ENCODE measurements around the gene BLOC1S4. TPM values are rescaled to one million over a fixed set of nuclear protein-coding genes. Genes with fewer than 3 reads are reported as not detected.

BLOC1S4 gene
- total RNA-seq, 1 experiment from 2014 or later = 14.9 TPM

DNA sequence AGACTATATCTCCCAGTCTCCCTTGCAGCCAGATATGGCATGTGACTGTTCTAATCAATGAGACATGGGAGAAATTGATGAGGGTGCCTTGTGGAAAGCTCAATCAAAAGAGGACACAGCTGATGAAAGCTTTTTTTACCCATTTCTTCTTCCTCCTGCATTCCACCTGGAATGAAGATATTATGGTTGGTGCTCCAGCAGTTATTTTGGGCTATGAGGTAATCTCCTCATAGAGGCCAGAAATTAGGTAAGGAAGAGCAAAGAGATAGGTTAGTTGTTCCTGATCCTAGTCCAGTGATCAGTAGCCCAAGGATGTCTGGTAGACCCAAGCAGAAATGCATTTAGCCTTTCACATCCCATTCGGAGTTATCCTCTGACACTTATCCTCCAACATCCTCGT, 49.7 kb downstream of the BLOC1S4 start:
- H2BK15ac ChIP-seq (ENCODE audit: low read depth, low read length) = no peak overlapping the region
- H3K18ac ChIP-seq (ENCODE audit: insufficient read length, low read depth, low read length) = no peak overlapping the region
- WGBS (ENCODE audit: extremely low coverage, insufficient read length, low lambda C conversion rate) = no CpG with 5 or more reads among the region's 2 CpGs
- H4K5ac ChIP-seq (ENCODE audit: insufficient read length, low read depth, low read length) = no peak overlapping the region
- H3T11ph ChIP-seq (ENCODE audit: low read length) = no peak overlapping the region
- H2BK12ac ChIP-seq (ENCODE audit: insufficient read length, low read depth, low read length) = no peak overlapping the region
- H3K23ac ChIP-seq (ENCODE audit: insufficient read length, low read depth, low read length) = no peak overlapping the region
- H3K23me2 ChIP-seq (ENCODE audit: insufficient read length, low read depth, low read length, poor library complexity, severe bottlenecking) = no peaks in the 10 kb centered on the region
- H3K27ac ChIP-seq (ENCODE audit: insufficient read length, low read depth, low read length) = no peak overlapping the region
- no peak overlapping the region for H3K27ac Mint-ChIP-seq
- no peak overlapping the region for H3K4ac ChIP-seq (ENCODE audit: low read depth, low read length)
- no peaks in the 10 kb centered on the region for H3K36me3 Mint-ChIP-seq (ENCODE audit: insufficient read depth in 1 of 3, low read depth in 3 of 3)
- H2BK120ac ChIP-seq (ENCODE audit: low read depth, low read length, poor library complexity, severe bottlenecking) = no peak overlapping the region
- H4K91ac ChIP-seq (ENCODE audit: insufficient read length, low read depth, low read length) = no peak overlapping the region
- H3K14ac ChIP-seq (ENCODE audit: insufficient read depth, low read length) = no peak overlapping the region
- no peak overlapping the region for H3K4me3 Mint-ChIP-seq
- TF ChIP-seq CTCF (conservative IDR thresholded peaks at IDR 0.05) = no peak
- no peak for DNase-seq
- H2AFZ ChIP-seq (ENCODE audit: low read length) = no peak overlapping the region
- H3K4me1 ChIP-seq (ENCODE audit: insufficient read depth, low read length) = no peaks in the 10 kb centered on the region
- H4K8ac ChIP-seq (replicated peaks; ENCODE audit: insufficient read length, low read depth, low read length) = no peak overlapping the region
- H3K4me2 ChIP-seq (ENCODE audit: insufficient read depth, insufficient read length, low read length) = no peak overlapping the region
- H3K9me3 Mint-ChIP-seq = no peaks in the 10 kb centered on the region
- no peaks in the 10 kb centered on the region for H3K27me3 ChIP-seq (ENCODE audit: insufficient read depth, low read length)
- no peak overlapping the region for H2BK5ac ChIP-seq (ENCODE audit: insufficient read length, low read length)
- H3K9me3 ChIP-seq (ENCODE audit: control insufficient read depth, low read depth, low read length) = no peaks in the 10 kb centered on the region
- H3K27me3 Mint-ChIP-seq (ENCODE audit: low read depth) = peaks cover 4% of the 10 kb centered on the region
- no peaks in the 10 kb centered on the region for H3K79me2 ChIP-seq (ENCODE audit: insufficient read depth, low read length)
- H2BK20ac ChIP-seq (ENCODE audit: low read depth, low read length, poor library complexity, severe bottlenecking) = no peak overlapping the region
- H3K4me1 Mint-ChIP-seq = peaks cover 3 to 12% of the 10 kb centered on the region in 2 experiments; a peak in 3 of 4 replicates
- no peaks in the 10 kb centered on the region for H4K20me1 ChIP-seq (ENCODE audit: control insufficient read depth, insufficient read depth, insufficient read length)
- no peak overlapping the region for H3K56ac ChIP-seq (ENCODE audit: insufficient read length, low read depth, low read length)
- H3K9ac ChIP-seq (ENCODE audit: extremely low read depth, insufficient read length, low read length) = no peak overlapping the region
- no peaks in the 10 kb centered on the region for H3K79me1 ChIP-seq (ENCODE audit: insufficient read depth, low read depth, low read length, poor library complexity, severe bottlenecking)
- no peak overlapping the region for H2AK5ac ChIP-seq (ENCODE audit: insufficient read length, low read length)

Other genes with a start within 250 kb of the BLOC1S4 start
- gene PPP2R2C, start 243.6 kb upstream of the BLOC1S4 start, total RNA-seq (2021) = 8.1 and 8.6 TPM in 2 replicates
- gene MAN2B2, start 141.0 kb upstream of the BLOC1S4 start, total RNA-seq (2021) = 5.8 and 5.9 TPM in 2 replicates
- gene MRFAP1, start 75.5 kb upstream of the BLOC1S4 start, total RNA-seq (2021) = 328 and 329 TPM in 2 replicates
- gene S100P, start 22.3 kb upstream of the BLOC1S4 start, total RNA-seq (2021) = not detected in 2 replicates
- 57.7 and 60.3 TPM in 2 replicates for gene MRFAP1L1, start 6.3 kb upstream of the BLOC1S4 start, total RNA-seq (2021)
- gene KIAA0232, start 66.6 kb downstream of the BLOC1S4 start, total RNA-seq (2021) = 24.9 and 28.5 TPM in 2 replicates
- gene TBC1D14, start 193.7 kb downstream of the BLOC1S4 start, total RNA-seq (2021) = 44.5 and 50.2 TPM in 2 replicates